HCT116 (cell line): ENCODE measurements around the gene PIEZO2. TPM values are rescaled to one million over a fixed set of nuclear protein-coding genes. Genes with fewer than 3 reads are reported as not detected.

Source experiments
- ATAC-seq: fragments of 200-7000 bp; cut with Tn5 transposase; 2 replicates; pipeline ENCODE4 v1.9.1; 2020; ENCODE audit warnings: mild to moderate bottlenecking, moderate library complexity
- BruUV-seq: library from RNA; stranded (reverse); fragments of 400-500 nt; replicated peaks from 2 replicates; lab custom pipeline; 2021; lab: Mats Ljungman, UMichigan
- CTCF ChIA-PET: fragments of 300-600 bp; sonication (Branson Sonifier 250); formaldehyde crosslinking; loops from one replicate; lab custom pipeline; 2021; ENCODE audit warnings: antibody characterized with exemption; lab: Charles Lee
- POLR2A ChIA-PET: fragments of 300-600, 350-600 bp; sonication (Branson Sonifier 250); formaldehyde crosslinking; loops from one replicate; lab custom pipeline; 2021; ENCODE audit warnings: antibody characterized with exemption; lab: Charles Lee
- RAD21 ChIA-PET, 2 experiments: fragments of 300-600 bp; sonication (Branson Sonifier 250); formaldehyde crosslinking; loops; one replicate each; lab custom pipeline; 2023; ENCODE audit warnings: low total read pairs in 2 of 2; ENCODE audit not compliant: uncharacterized antibody in 2 of 2, unreplicated experiment in 2 of 2, low non-redundant PET in 1 of 2; lab: Charles Lee
- DNase-seq: peaks from one replicate; pipeline ENCODE4 v3.0.0-alpha.2; 2010; ENCODE audit warnings: low read depth, low spot score
- H2AFZ ChIP-seq: fragments of 200-600 bp; shearing (Covaris generic), sonication (generic); 2 replicates; pipeline ENCODE4 v1.6.1; 2017; ENCODE audit warnings: low read depth, mixed run types, mixed read lengths, antibody characterized with exemption, low read length; ENCODE audit not compliant: poor library complexity, severe bottlenecking
- H3K27ac ChIP-seq: 2 replicates; pipeline ENCODE4 v1.5.1; 2012; ENCODE audit warnings: low read depth, low read length
- H3K27me3 ChIP-seq: fragments of 200-600 bp; sonication (generic); 2 replicates; pipeline ENCODE4 v1.6.1; 2016; ENCODE audit warnings: mixed run types, low read length, mixed read lengths; ENCODE audit not compliant: insufficient read depth
- H3K36me3 ChIP-seq, 2 experiments: fragments of 200-500 bp in 1 of 2; fragments of 200-600 bp in 1 of 2; sonication (Bioruptor generic) in 1 of 2; sonication (generic) in 1 of 2; 2 replicates each; pipeline versions ENCODE4 v1.5.1 to v1.6.1; 2014 to 2016; ENCODE audit warnings: low read length in 2 of 2, inconsistent platforms in 1 of 2, mixed read lengths in 1 of 2, mixed run types in 1 of 2; ENCODE audit not compliant: insufficient read depth in 2 of 2, control insufficient read depth in 1 of 2
- H3K4me1 ChIP-seq, 2 experiments: fragments of 200-600 bp in 1 of 2; sonication (generic) in 1 of 2; 2 replicates each; pipeline versions ENCODE4 v1.5.1 to v1.6.1; 2012 to 2017; ENCODE audit warnings: low read length in 2 of 2, inconsistent platforms in 1 of 2, mild to moderate bottlenecking in 1 of 2, mixed read lengths in 1 of 2, mixed run types in 1 of 2, moderate library complexity in 1 of 2; ENCODE audit not compliant: insufficient read depth in 2 of 2, control insufficient read depth in 1 of 2
- H3K4me2 ChIP-seq: fragments of 200-600 bp; sonication (generic); 2 replicates; pipeline ENCODE4 v1.6.1; 2017; ENCODE audit warnings: mixed run types, low read length, mixed read lengths
- H3K4me3 ChIP-seq, 2 experiments: fragments of 200-600 bp in 1 of 2; sonication (generic) in 1 of 2; replicated peaks in 1 of 2; 2 replicates each; pipeline ENCODE4 v1.5.1; 2011 to 2016; ENCODE audit warnings: low read length in 2 of 2, control low read depth in 1 of 2, low read depth in 1 of 2, mild to moderate bottlenecking in 1 of 2, mixed read lengths in 1 of 2, mixed run types in 1 of 2
- H3K79me2 ChIP-seq: fragments of 200-600 bp; sonication (generic); 2 replicates; pipeline ENCODE4 v1.6.1; 2017; ENCODE audit warnings: mild to moderate bottlenecking, mixed run types, low read length, moderate library complexity, mixed read lengths; ENCODE audit not compliant: insufficient read depth
- H3K9ac ChIP-seq: fragments of 200-600 bp; sonication (generic); 2 replicates; pipeline ENCODE4 v1.6.1; 2016; ENCODE audit warnings: low read length, mixed read lengths
- H3K9me2 ChIP-seq: fragments of 200-600 bp; sonication (generic), shearing (Covaris generic); 2 replicates; pipeline ENCODE4 v1.6.1; 2017; ENCODE audit warnings: mixed run types, mild to moderate bottlenecking, moderate library complexity; ENCODE audit not compliant: insufficient read depth
- H3K9me3 ChIP-seq, 2 experiments: fragments of 200-500 bp in 1 of 2; fragments of 200-600 bp in 1 of 2; sonication (Bioruptor generic) in 1 of 2; sonication (generic) in 1 of 2; 2 replicates each; pipeline ENCODE4 v1.6.1; 2014 to 2017; ENCODE audit warnings: low read length in 2 of 2, mixed read lengths in 2 of 2, inconsistent platforms in 1 of 2, low read depth in 1 of 2, mild to moderate bottlenecking in 1 of 2, mixed run types in 1 of 2, moderate library complexity in 1 of 2; ENCODE audit not compliant: control insufficient read depth in 1 of 2, insufficient read depth in 1 of 2
- H4K20me1 ChIP-seq: fragments of 200-600 bp; sonication (generic), shearing (Covaris generic); 2 replicates; pipeline ENCODE4 v1.6.1; 2017; ENCODE audit warnings: mixed run types, mild to moderate bottlenecking, moderate library complexity; ENCODE audit not compliant: insufficient read depth
- CBX3 ChIP-seq: IDR thresholded peaks from 2 replicates; pipeline ENCODE4 v1.6.1; 2012; ENCODE audit warnings: low read depth
- CEBPB ChIP-seq: IDR thresholded peaks from 2 replicates; pipeline ENCODE4 v1.6.1; 2012; ENCODE audit warnings: low read depth
- ELF1 ChIP-seq: IDR thresholded peaks from 2 replicates; pipeline ENCODE4 v1.6.1; 2012; ENCODE audit warnings: low read depth, borderline replicate concordance
- EZH2phosphoT487 ChIP-seq: fragments of 200-600 bp; IDR thresholded peaks from 2 replicates; pipeline ENCODE4 v1.6.1; 2018; ENCODE audit warnings: antibody characterized with exemption, borderline replicate concordance
- FOSL1 ChIP-seq: IDR thresholded peaks from 2 replicates; pipeline ENCODE4 v1.6.1; 2012; ENCODE audit warnings: low read depth
- POLR2A ChIP-seq: IDR thresholded peaks from 2 replicates; pipeline ENCODE4 v1.7.0; 2011; ENCODE audit warnings: borderline replicate concordance; ENCODE audit not compliant: insufficient read depth, insufficient read length; ENCODE audit errors: extremely low read depth
- RAD21 ChIP-seq: IDR thresholded peaks from 2 replicates; pipeline ENCODE4 v1.6.1; 2012; ENCODE audit warnings: low read depth, mild to moderate bottlenecking
- SIN3A ChIP-seq: IDR thresholded peaks from 2 replicates; pipeline ENCODE4 v1.6.1; 2012; ENCODE audit warnings: low read depth
- SP1 ChIP-seq: IDR thresholded peaks from 2 replicates; pipeline ENCODE4 v1.6.1; 2012; ENCODE audit warnings: low read depth
- SRF ChIP-seq: IDR thresholded peaks from 2 replicates; pipeline ENCODE4 v1.6.1; 2012; ENCODE audit warnings: low read depth
- TCF7L2 ChIP-seq: IDR thresholded peaks from 2 replicates; pipeline ENCODE4 v1.7.0; 2011; ENCODE audit warnings: borderline replicate concordance, inconsistent platforms; ENCODE audit not compliant: insufficient read depth, insufficient read length; ENCODE audit errors: extremely low read depth
- YY1 ChIP-seq: IDR thresholded peaks from 2 replicates; pipeline ENCODE4 v1.6.1; 2011; ENCODE audit warnings: low read length, low read depth, moderate library complexity, mild to moderate bottlenecking; ENCODE audit not compliant: insufficient replicate concordance; ENCODE audit errors: extremely low read depth
- ZBTB33 ChIP-seq: IDR thresholded peaks from 2 replicates; pipeline ENCODE4 v1.6.1; 2011; ENCODE audit warnings: mild to moderate bottlenecking, low read length, moderate library complexity; ENCODE audit not compliant: insufficient replicate concordance; ENCODE audit errors: extremely low read depth
- ZFX ChIP-seq: fragments of 450-650 bp; IDR thresholded peaks from 2 replicates; pipeline ENCODE4 v1.6.1; 2017
- intact Hi-C: fragments of 100-400 bp; cut with micrococcal nuclease; formaldehyde crosslinking; loops from 2 replicates; pipeline ENCODE4 v1.10.0; 2022
- total RNA-seq: library from RNA; stranded (reverse); gene quantifications from one replicate; pipeline ENCODE4 v1.2.1, GENCODE V29; 2021; ENCODE audit not compliant: unreplicated experiment
- TF ChIP-seq, protein P1 (sequence below): IDR thresholded peaks from 2 replicates; pipeline ENCODE4 v1.6.1; 2012
- TF ChIP-seq, protein P2 (sequence below), 3 experiments: fragments of 200-600 bp in 1 of 3; sonication (generic) in 1 of 3; IDR thresholded peaks in 2 of 3; conservative IDR thresholded peaks in 1 of 3; 2 replicates each; pipeline ENCODE4 v1.5.1; 2012 to 2017; ENCODE audit warnings: low read depth in 2 of 3, low read length in 2 of 3, antibody characterized with exemption in 1 of 3, borderline replicate concordance in 1 of 3, control low read depth in 1 of 3, mild to moderate bottlenecking in 1 of 3, mixed read lengths in 1 of 3, mixed run types in 1 of 3, moderate library complexity in 1 of 3; ENCODE audit not compliant: insufficient read depth in 1 of 3
- TF ChIP-seq, protein P3 (sequence below): IDR thresholded peaks from 2 replicates; pipeline ENCODE4 v1.6.1; 2012

PIEZO2 gene
- total RNA-seq, 1 experiment from 2014 or later: 0.34 TPM

- H3K27me3 ChIP-seq: peaks cover 12% of the 10 kb centered on the region
- H3K4me3 ChIP-seq: no peak overlapping the region
- H3K27ac ChIP-seq: no peak overlapping the region
- no peaks in the 10 kb centered on the region for H3K9me2 ChIP-seq
- no TSS peak for BruUV-seq
- no peaks in the 10 kb centered on the region for H3K9me3 ChIP-seq
- DNase-seq (no peak), ATAC-seq (no peak)
- no peaks in the 10 kb centered on the region for H3K4me1 ChIP-seq
- ChIA-PET CTCF (no interaction called here), POLR2A (no interaction called here), RAD21 (no interaction called here)
- no peaks in the 10 kb centered on the region for H3K79me2 ChIP-seq
- intact Hi-C loops: loop anchor here (10.0 kb wide), 1 partner anchor 217 kb away; no protein-coding TSS in a partner anchor
- TF ChIP-seq FOSL1 (no peak), SP1 (no peak), RAD21 (no peak), TCF7L2 (no peak), CBX3 (no peak), EZH2phosphoT487 (no peak), YY1 (no peak), SRF (no peak), CEBPB (no peak), ELF1 (no peak), ZBTB33 (no peak), POLR2A (no peak), SIN3A (no peak), ZFX (no peak)
- TF ChIP-seq, protein P1, sequence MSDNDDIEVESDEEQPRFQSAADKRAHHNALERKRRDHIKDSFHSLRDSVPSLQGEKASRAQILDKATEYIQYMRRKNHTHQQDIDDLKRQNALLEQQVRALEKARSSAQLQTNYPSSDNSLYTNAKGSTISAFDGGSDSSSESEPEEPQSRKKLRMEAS: no peak
- TF ChIP-seq, protein P2, sequence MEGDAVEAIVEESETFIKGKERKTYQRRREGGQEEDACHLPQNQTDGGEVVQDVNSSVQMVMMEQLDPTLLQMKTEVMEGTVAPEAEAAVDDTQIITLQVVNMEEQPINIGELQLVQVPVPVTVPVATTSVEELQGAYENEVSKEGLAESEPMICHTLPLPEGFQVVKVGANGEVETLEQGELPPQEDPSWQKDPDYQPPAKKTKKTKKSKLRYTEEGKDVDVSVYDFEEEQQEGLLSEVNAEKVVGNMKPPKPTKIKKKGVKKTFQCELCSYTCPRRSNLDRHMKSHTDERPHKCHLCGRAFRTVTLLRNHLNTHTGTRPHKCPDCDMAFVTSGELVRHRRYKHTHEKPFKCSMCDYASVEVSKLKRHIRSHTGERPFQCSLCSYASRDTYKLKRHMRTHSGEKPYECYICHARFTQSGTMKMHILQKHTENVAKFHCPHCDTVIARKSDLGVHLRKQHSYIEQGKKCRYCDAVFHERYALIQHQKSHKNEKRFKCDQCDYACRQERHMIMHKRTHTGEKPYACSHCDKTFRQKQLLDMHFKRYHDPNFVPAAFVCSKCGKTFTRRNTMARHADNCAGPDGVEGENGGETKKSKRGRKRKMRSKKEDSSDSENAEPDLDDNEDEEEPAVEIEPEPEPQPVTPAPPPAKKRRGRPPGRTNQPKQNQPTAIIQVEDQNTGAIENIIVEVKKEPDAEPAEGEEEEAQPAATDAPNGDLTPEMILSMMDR (IDR thresholded peaks at IDR 0.05 in 2 of 3, conservative IDR thresholded peaks at IDR 0.05 in 1 of 3; ENCODE audit: borderline replicate concordance in 1 of 3, insufficient read depth in 1 of 3, low read depth in 2 of 3, low read length in 2 of 3): no peak
- TF ChIP-seq, protein P3, sequence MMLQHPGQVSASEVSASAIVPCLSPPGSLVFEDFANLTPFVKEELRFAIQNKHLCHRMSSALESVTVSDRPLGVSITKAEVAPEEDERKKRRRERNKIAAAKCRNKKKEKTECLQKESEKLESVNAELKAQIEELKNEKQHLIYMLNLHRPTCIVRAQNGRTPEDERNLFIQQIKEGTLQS: no peak
- H4K20me1 ChIP-seq: no peaks in the 10 kb centered on the region
- H3K4me2 ChIP-seq: no peak overlapping the region
- H3K36me3 ChIP-seq: no peaks in the 10 kb centered on the region
- no peak overlapping the region for H2AFZ ChIP-seq
- H3K9ac ChIP-seq: no peak overlapping the region
Measured at GRCh38 chr18:11167778-11168177, 18.4 kb upstream of the PIEZO2 start.
